IMR-90 (cell line): ENCODE results near the gene CWC27. TPM values are rescaled to one million over a fixed set of nuclear protein-coding genes. Genes with fewer than 3 reads are reported as not detected.

Experiments
- ATAC-seq: fragments of 200-7000 bp; cut with Tn5 transposase; 2 replicates; pipeline ENCODE4 v1.9.1; 2020; ENCODE audit warnings: low read depth, mild to moderate bottlenecking, moderate library complexity
- BruUV-seq: library from RNA; stranded (reverse); fragments of 400-500 nt; replicated peaks from 2 replicates; lab custom pipeline; 2021; lab: Mats Ljungman, UMichigan
- CTCF ChIA-PET: fragments of 300-600 bp; formaldehyde crosslinking; extraction: SDS; loops from one replicate; lab custom pipeline; 2021; ENCODE audit warnings: antibody characterized with exemption; lab: Yijun Ruan, JAX
- POLR2A ChIA-PET: fragments of 300-600 bp; sonication (Branson Sonifier 250); formaldehyde crosslinking; loops from one replicate; lab custom pipeline; 2022; ENCODE audit warnings: antibody characterized with exemption; ENCODE audit not compliant: unreplicated experiment; lab: Charles Lee
- DNase-seq: peaks from one replicate; pipeline ENCODE4 v3.0.0; 2013
- H2AFZ ChIP-seq: replicated peaks from 2 replicates; pipeline ENCODE3; 2013; ENCODE audit warnings: low read length, mild to moderate bottlenecking; ENCODE audit not compliant: poor library complexity
- H2AK5ac ChIP-seq: 2 replicates; pipeline ENCODE4 v1.6.1; 2013; ENCODE audit warnings: low read depth, low read length, inconsistent platforms
- H2AK9ac ChIP-seq: replicated peaks from 2 replicates; pipeline ENCODE3; 2013; ENCODE audit warnings: mild to moderate bottlenecking, low read depth, low read length, moderate library complexity; ENCODE audit not compliant: poor library complexity
- H2BK120ac ChIP-seq: 2 replicates; pipeline ENCODE4 v1.6.1; 2013; ENCODE audit warnings: low read depth, low read length, inconsistent platforms
- H2BK15ac ChIP-seq: 3 replicates; pipeline ENCODE4 v1.6.1; 2013; ENCODE audit warnings: low read depth, low read length, inconsistent platforms
- H2BK20ac ChIP-seq: 2 replicates; pipeline ENCODE4 v1.6.1; 2013; ENCODE audit warnings: low read depth, mild to moderate bottlenecking, inconsistent platforms, low read length, moderate library complexity
- H2BK5ac ChIP-seq: 2 replicates; pipeline ENCODE4 v1.6.1; 2013; ENCODE audit warnings: mild to moderate bottlenecking, low read depth, low read length, inconsistent platforms; ENCODE audit not compliant: poor library complexity, severe bottlenecking
- H3K14ac ChIP-seq: replicated peaks from 2 replicates; pipeline ENCODE4 v1.6.1; 2013; ENCODE audit warnings: low read depth, low read length, inconsistent platforms
- H3K18ac ChIP-seq: 2 replicates; pipeline ENCODE4 v1.6.1; 2013; ENCODE audit warnings: low read depth, low read length, control low read depth
- H3K23ac ChIP-seq: 2 replicates; pipeline ENCODE4 v1.6.1; 2013; ENCODE audit warnings: low read depth, low read length, inconsistent platforms
- H3K27ac ChIP-seq: 2 replicates; pipeline ENCODE4 v1.5.1; 2013; ENCODE audit warnings: mild to moderate bottlenecking, control low read depth, low read length; ENCODE audit not compliant: insufficient read depth
- H3K27me3 ChIP-seq: 2 replicates; pipeline ENCODE4 v1.6.1; 2013; ENCODE audit warnings: low read length; ENCODE audit not compliant: control insufficient read depth, insufficient read depth
- H3K36me3 ChIP-seq: 2 replicates; pipeline ENCODE4 v1.6.1; 2013; ENCODE audit warnings: low read length, mixed read lengths; ENCODE audit not compliant: control insufficient read depth, insufficient read depth
- H3K4ac ChIP-seq: 2 replicates; pipeline ENCODE4 v1.6.1; 2013; ENCODE audit warnings: low read depth, low read length, inconsistent platforms
- H3K4me1 ChIP-seq: 2 replicates; pipeline ENCODE4 v1.6.1; 2013; ENCODE audit warnings: low read length, mixed read lengths; ENCODE audit not compliant: control insufficient read depth, insufficient read depth
- H3K4me2 ChIP-seq: 2 replicates; pipeline ENCODE4 v1.6.1; 2013; ENCODE audit warnings: low read depth, mild to moderate bottlenecking, control low read depth, low read length, moderate library complexity
- H3K4me3 ChIP-seq: 2 replicates; pipeline ENCODE4 v1.5.1; 2013; ENCODE audit warnings: low read depth, mild to moderate bottlenecking, control low read depth, low read length, moderate library complexity; ENCODE audit not compliant: insufficient read depth
- H3K56ac ChIP-seq: 2 replicates; pipeline ENCODE4 v1.6.1; 2013; ENCODE audit warnings: low read length, inconsistent platforms; ENCODE audit not compliant: insufficient read depth; ENCODE audit errors: extremely low read depth
- H3K79me1 ChIP-seq, 2 experiments: 2 replicates each; pipeline ENCODE4 v1.6.1; 2013; ENCODE audit warnings: low read length in 2 of 2, inconsistent platforms in 1 of 2, low read depth in 1 of 2
- H3K9ac ChIP-seq: 2 replicates; pipeline ENCODE4 v1.6.1; 2013; ENCODE audit warnings: low read depth, low read length, control low read depth
- H3K9me1 ChIP-seq: 2 replicates; pipeline ENCODE4 v1.6.1; 2013; ENCODE audit warnings: low read length, inconsistent platforms; ENCODE audit not compliant: insufficient read depth
- H3K9me3 ChIP-seq: 2 replicates; pipeline ENCODE4 v1.6.1; 2013; ENCODE audit warnings: low read length; ENCODE audit not compliant: control insufficient read depth, insufficient read depth
- H4K20me1 ChIP-seq: 2 replicates; pipeline ENCODE4 v1.6.1; 2013; ENCODE audit warnings: low read length, inconsistent platforms; ENCODE audit not compliant: insufficient read depth
- H4K5ac ChIP-seq: 2 replicates; pipeline ENCODE4 v1.6.1; 2013; ENCODE audit warnings: mild to moderate bottlenecking, low read depth, low read length, control low read depth
- H4K8ac ChIP-seq, 2 experiments: 2 replicates each; pipeline ENCODE4 v1.6.1; 2013; ENCODE audit warnings: low read depth in 2 of 2, low read length in 2 of 2, control low read depth in 1 of 2, inconsistent platforms in 1 of 2
- H4K91ac ChIP-seq: 2 replicates; pipeline ENCODE4 v1.6.1; 2013; ENCODE audit warnings: low read depth, low read length, inconsistent platforms; ENCODE audit not compliant: insufficient read depth
- WGBS, 2 experiments: methylation state at CpG; one replicate each; pipeline versions ENCODE4 v1.1.5 to v1.1.7; 2013; ENCODE audit warnings: missing lambda C conversion rate in 2 of 2; ENCODE audit not compliant: insufficient read length in 1 of 2; ENCODE audit errors: extremely low coverage in 2 of 2; 5-methylcytosine and 5-hydroxymethylcytosine counted together
- dilution Hi-C: fragments of 300-500 bp; cut with HindIII; formaldehyde crosslinking; loops from one replicate; pipeline ENCODE4 v1.14.3; 2018; ENCODE audit warnings: low sequenced_read_pairs; ENCODE audit not compliant: unreplicated experiment
- in situ Hi-C: fragments of 300-500 bp; cut with MboI; formaldehyde crosslinking; loops from 3 replicates; pipeline ENCODE4 v1.14.3; 2019; ENCODE audit warnings: low sequenced_read_pairs, inconsistent platforms, mixed read lengths
- intact Hi-C: fragments of 100-400 bp; cut with micrococcal nuclease; formaldehyde crosslinking; loops from 2 replicates; pipeline ENCODE4 v1.10.0; 2022
- polyA plus RNA-seq, 3 experiments: library from polyadenylated mRNA; depleted of rRNA; stranded (reverse); fragments of >200 nt; gene quantifications; 2 replicates each; pipeline ENCODE4 v1.2.3, GENCODE V29; 2012; ENCODE audit warnings: low replicate concordance in 1 of 3
- total RNA-seq: library from RNA; depleted of rRNA; stranded (reverse); fragments of >200 nt; gene quantifications from 2 replicates; pipeline ENCODE4 v1.2.3, GENCODE V29; 2012
- TF ChIP-seq, protein P1 (sequence below): fragments of 150-350 bp; IDR thresholded peaks from 2 replicates; pipeline ENCODE4 v1.6.1; 2016; ENCODE audit warnings: low read depth, mild to moderate bottlenecking, low read length, moderate library complexity, borderline replicate concordance

CWC27 gene
- total and polyA plus RNA-seq, 2 of the 4 experiments (the other 2 are of a cell fraction) = 13.3 to 17.1 TPM

DNA sequence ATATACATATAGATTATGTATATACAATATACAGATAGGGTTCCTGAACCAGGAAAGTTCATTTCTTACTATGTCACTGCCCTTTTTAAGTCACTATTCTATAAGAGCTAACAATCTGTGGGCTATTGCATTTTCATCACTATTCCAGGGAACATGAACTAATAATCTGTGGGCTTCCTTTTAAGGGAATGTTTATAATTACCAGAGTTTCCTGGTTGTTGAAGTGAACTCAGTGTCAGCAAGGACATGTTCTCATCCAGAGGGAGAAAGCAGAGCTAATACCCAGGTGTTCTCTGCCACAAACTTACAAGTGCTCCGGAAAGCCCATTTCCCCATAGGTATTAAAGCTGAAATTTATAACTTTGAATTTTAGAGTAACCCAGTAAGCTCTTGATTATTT, 69.6 kb downstream of the CWC27 start:
- Histone ChIP-seq H3K27me3 (no peaks in the 10 kb centered on the region), H3K56ac (no peak overlapping the region), H2BK120ac (peak overlapping the region; percentile 65; the same call in 1 of the 2 replicates), H2BK5ac (peak overlapping the region; percentile 53), H4K91ac (no peak overlapping the region), H2AK5ac (no peak overlapping the region), H4K8ac (peak overlapping the region in 1 of 2 experiments; percentile 35; a peak in 1 of 4 replicates), H3K79me1 (no peaks in the 10 kb centered on the region), H3K36me3 (no peaks in the 10 kb centered on the region; the same call in 1 of the 2 replicates), H3K14ac (peak overlapping the region; percentile 66; the same call in 1 of the 2 replicates), H2BK20ac (peak overlapping the region; percentile 42; the same call in 1 of the 2 replicates), H3K9me1 (no peaks in the 10 kb centered on the region; the same call in 1 of the 2 replicates), H3K4me2 (no peak overlapping the region), H3K18ac (0 out of 2 replicates have a peak overlapping the region, but pooled peaks have one; percentile 56), H3K4me3 (no peak overlapping the region), H3K4ac (peak overlapping the region; percentile 74; the same call in 1 of the 2 replicates), H4K20me1 (no peaks in the 10 kb centered on the region), H3K27ac (no peak overlapping the region), H3K4me1 (no peaks in the 10 kb centered on the region), H2AFZ (no peak overlapping the region), H3K9ac (no peak overlapping the region), H2BK15ac (no peak overlapping the region), H3K23ac (no peak overlapping the region), H4K5ac (peak overlapping the region; percentile 42; the same call in 1 of the 2 replicates), H3K9me3 (no peaks in the 10 kb centered on the region), H2AK9ac (no peak overlapping the region)
- TF ChIP-seq, protein P1, sequence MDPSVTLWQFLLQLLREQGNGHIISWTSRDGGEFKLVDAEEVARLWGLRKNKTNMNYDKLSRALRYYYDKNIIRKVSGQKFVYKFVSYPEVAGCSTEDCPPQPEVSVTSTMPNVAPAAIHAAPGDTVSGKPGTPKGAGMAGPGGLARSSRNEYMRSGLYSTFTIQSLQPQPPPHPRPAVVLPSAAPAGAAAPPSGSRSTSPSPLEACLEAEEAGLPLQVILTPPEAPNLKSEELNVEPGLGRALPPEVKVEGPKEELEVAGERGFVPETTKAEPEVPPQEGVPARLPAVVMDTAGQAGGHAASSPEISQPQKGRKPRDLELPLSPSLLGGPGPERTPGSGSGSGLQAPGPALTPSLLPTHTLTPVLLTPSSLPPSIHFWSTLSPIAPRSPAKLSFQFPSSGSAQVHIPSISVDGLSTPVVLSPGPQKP = no peak
- CTCF ChIA-PET = interaction anchor here (1.2 kb wide), 1 partner anchor 12 kb away, joined by 3 read pairs; no protein-coding TSS in a partner anchor
- no CpG with 5 or more reads among the region's 1 CpG for WGBS, 2 experiments
- POLR2A ChIA-PET = no interaction called here
- no TSS peak for BruUV-seq
- ATAC-seq (peak; percentile 64), DNase-seq (peak; percentile 68)
- in situ Hi-C loops (no loop called here), intact Hi-C loops (no loop called here), dilution Hi-C loops (no loop called here)
